D721Med (cell line): ENCODE measurements around the gene CNPY1.

Source experiments
- DNase-seq: peaks from one replicate; pipeline ENCODE4 v3.0.0; 2011; ENCODE audit warnings: low spot score; ENCODE audit not compliant: insufficient read length
- FAIRE-seq: peaks from 2 replicates; lab custom pipeline; 2011; peaks lifted over from hg19 to GRCh38; lab: Jason Lieb, UNC
- TF ChIP-seq, protein P1 (sequence below): IDR thresholded peaks from 2 replicates; pipeline ENCODE4 v1.5.1; 2012; ENCODE audit warnings: mild to moderate bottlenecking, control low read depth; ENCODE audit not compliant: insufficient read depth; ENCODE audit errors: missing control alignments

The CNPY1 gene

DNA sequence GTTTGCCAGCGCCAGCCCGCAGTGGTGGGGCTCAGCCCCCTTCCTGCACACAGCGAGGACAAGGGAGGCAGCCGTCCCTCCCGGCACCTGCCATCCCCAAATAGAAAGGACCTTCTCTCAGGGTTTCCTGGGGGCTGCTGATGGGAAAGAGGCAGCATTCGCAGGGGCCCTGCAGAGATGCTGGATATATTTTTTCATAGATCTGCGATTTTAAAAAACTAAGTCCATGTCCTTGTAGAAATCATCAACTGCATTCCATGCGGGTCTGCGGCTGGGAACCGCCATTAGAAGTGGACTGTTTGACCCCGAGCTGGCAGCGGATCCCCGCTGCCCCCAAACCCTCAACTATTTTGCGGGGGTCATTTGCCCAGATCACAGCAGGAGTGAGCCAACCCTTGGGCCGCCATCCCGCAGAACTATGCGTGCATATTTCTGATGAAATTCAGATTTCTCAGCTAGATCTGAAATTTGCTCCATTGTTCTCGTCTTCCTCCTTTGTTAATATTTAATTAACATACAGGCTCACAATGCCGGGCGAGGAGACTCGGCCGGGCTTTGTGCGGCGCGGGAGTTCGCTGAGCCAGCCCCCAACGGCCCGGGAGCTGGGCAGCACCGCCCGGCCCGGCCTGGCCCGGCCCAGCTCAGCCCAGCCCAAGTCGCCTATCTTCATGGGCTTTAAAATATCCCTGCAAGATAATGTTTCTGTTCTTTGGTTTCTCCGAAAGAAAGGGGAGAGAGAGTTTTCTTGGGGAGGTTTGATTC, 86.5 kb downstream of the CNPY1 start:
- DNase-seq (no peak), FAIRE-seq (no peak)
- TF ChIP-seq, protein P1, sequence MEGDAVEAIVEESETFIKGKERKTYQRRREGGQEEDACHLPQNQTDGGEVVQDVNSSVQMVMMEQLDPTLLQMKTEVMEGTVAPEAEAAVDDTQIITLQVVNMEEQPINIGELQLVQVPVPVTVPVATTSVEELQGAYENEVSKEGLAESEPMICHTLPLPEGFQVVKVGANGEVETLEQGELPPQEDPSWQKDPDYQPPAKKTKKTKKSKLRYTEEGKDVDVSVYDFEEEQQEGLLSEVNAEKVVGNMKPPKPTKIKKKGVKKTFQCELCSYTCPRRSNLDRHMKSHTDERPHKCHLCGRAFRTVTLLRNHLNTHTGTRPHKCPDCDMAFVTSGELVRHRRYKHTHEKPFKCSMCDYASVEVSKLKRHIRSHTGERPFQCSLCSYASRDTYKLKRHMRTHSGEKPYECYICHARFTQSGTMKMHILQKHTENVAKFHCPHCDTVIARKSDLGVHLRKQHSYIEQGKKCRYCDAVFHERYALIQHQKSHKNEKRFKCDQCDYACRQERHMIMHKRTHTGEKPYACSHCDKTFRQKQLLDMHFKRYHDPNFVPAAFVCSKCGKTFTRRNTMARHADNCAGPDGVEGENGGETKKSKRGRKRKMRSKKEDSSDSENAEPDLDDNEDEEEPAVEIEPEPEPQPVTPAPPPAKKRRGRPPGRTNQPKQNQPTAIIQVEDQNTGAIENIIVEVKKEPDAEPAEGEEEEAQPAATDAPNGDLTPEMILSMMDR = no peak

DNA sequence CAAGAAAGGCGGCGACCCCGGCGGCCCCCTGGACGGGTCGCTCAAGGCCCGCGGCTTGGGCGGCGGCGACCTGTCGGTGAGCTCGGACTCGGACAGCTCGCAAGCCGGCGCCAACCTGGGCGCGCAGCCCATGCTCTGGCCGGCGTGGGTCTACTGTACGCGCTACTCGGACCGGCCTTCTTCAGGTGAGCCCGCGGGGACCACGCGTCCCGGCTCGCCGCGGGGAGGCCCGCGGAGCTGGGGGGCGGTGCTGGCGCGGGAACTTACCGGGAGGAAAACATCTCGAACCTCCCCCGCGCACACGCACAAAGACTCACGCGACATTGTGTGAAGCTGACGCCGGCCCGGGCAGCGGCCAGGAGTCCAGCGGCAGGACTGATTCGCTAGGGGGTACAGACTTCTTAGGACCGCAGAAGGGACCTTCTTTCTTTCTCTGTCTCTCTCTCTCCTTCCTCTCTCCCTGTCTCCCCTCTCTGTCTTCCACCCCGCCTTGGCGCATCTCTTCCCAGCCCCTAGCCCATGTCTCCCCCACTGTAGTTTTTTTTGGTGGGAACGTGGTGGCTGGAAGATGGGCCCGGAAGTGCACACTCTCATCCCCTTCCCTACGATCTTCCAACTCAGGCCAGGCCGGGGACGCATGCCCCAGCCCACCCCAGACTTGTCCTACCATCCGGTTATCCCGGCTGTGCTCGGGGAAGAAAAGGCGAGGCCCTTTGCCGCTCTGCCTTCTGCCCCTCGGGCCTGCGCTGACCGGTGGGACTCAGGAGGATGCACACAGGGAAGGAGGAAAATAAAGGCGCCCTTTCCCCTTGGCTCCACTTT, 87.3 kb downstream of the CNPY1 start:
- FAIRE-seq = no peak
- TF ChIP-seq, protein P1 = no peak
- no peak for DNase-seq

DNA sequence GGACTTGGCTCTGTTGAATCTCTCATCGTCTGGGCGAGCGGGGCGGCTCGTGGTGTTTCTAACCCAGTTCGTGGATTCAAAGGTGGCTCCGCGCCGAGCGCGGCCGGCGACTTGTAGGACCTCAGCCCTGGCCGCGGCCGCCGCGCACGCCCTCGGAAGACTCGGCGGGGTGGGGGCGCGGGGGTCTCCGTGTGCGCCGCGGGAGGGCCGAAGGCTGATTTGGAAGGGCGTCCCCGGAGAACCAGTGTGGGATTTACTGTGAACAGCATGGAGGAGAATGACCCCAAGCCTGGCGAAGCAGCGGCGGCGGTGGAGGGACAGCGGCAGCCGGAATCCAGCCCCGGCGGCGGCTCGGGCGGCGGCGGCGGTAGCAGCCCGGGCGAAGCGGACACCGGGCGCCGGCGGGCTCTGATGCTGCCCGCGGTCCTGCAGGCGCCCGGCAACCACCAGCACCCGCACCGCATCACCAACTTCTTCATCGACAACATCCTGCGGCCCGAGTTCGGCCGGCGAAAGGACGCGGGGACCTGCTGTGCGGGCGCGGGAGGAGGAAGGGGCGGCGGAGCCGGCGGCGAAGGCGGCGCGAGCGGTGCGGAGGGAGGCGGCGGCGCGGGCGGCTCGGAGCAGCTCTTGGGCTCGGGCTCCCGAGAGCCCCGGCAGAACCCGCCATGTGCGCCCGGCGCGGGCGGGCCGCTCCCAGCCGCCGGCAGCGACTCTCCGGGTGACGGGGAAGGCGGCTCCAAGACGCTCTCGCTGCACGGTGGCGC, 88.1 kb downstream of the CNPY1 start, which contains the start of gene EN2:
TSS of gene EN2 (plus strand) at position 19 of the 767 bp plus-strand sequence. CDS start at position 268, 249 bp downstream.
- peak; percentile 17 for DNase-seq
- TF ChIP-seq, protein P1 = no peak

DNA sequence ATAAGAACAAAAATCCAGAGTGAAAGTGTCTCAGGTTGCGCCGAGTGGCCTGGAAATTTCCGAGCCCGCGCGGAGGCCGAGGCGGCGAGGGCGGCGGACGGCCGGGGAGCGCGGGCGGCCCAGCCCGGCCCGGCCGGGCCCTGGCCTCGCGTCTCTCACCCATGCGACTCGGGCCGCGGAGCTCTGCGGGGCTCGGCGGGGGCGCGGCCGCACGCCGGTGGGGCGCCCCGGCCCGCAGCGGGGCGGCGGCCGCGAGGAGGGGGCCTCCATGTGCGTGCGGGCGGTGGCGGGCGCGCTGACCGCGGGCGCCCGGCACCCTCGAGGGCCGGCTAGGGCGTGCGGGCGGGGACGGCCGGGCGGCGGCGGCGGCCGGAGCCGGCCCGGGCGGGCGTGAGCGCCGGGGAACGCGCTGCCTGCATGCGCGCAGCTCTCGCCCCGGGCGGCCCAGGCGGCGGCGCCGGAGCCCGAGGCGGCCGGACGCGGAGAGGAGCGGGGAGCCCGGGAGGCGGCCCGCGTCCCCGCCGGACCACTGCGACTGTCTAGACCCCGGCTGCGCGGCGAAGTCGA, 88.7 kb downstream of the CNPY1 start:
- no peak for FAIRE-seq
- TF ChIP-seq, protein P1 = no peak

More for the DNA sequence above, 88.1 kb downstream of the CNPY1 start, which contains the start of gene EN2:
- no peak for FAIRE-seq

DNA sequence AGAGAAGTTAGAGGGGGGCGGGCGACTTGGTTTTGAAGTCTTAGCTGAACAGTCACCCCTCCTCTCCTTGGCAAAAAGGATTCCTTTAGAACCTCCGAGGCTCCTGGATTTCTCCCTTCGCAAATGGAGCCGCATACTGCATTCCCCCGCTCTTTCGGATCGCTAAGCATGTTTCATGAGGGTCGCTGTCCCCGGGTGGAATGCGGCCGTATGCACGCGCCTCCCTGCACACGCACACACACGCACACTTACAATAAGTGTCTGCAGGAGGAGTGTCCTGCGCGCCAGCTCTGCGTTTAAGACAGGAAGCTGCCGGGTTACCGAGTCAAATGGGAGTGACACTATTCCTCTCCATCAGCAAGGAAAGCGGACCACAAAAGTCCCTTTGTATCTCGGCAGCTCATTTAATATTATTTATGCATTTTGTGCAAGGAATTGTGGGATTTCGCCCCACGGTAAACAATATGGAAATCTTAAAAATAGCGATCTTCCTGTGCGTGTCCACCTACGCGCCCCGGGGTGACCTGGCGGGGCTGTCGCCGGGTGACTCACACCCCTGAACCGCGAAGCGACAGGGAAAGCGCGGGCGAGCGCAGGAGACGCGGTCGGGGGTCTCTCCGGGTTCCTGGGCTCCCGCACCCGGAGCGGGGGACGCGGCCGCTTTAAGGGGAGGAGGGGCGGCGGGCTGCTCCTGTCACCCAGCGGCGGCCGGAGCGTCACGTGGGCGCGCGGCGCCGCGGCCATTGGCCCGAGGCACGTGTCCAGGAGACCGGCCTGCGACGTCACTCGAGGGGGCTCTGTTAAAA, 89.4 kb downstream of the CNPY1 start:
- no peak for FAIRE-seq
- peak; percentile 86 for DNase-seq
- TF ChIP-seq, protein P1 = no peak

More for the DNA sequence above, 88.7 kb downstream of the CNPY1 start:
- peak; percentile 25 for DNase-seq
